ENCODE data around the gene FAM120A. TPM values are rescaled to one million over a fixed set of nuclear protein-coding genes. Genes with fewer than 3 reads are reported as not detected.

Gene FAM120A
- total RNA-seq, 1 donor from 2014 or later = 135 TPM

DNA sequence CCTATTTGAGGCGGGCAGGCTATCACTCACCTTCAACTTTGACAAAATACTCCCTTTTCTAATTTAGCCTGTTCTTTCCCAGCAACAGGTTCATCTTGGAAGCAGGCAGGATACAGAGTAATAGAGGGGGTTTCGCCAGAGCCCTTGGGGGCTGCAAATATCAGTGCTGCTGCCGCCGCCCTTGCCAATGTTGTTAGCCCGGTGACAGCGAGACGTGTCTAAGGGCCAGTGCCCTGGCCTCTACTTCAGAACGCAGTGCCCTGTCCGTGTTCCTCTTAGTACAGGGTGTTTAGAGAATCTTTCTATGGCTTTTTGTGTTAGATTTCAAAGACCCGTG, 1.2 kb downstream of the FAM120A start:
- Histone ChIP-seq H3K9me3 (no peaks in the 10 kb centered on the region), H3K27me3 (no peaks in the 10 kb centered on the region), H3K4me3 (peak overlapping the region; percentile 63 to 68), H3K27ac (peak overlapping the region; percentile 89 to 94), H3K4me1 (peaks cover 8 to 25% of the 10 kb centered on the region in 2 donors), H3K36me3 (peaks cover 12 to 15% of the 10 kb centered on the region in 2 donors)
- DNase-seq (ENCODE audit: low spot score in 2 of 2) = no peak
- TF ChIP-seq, protein P1, sequence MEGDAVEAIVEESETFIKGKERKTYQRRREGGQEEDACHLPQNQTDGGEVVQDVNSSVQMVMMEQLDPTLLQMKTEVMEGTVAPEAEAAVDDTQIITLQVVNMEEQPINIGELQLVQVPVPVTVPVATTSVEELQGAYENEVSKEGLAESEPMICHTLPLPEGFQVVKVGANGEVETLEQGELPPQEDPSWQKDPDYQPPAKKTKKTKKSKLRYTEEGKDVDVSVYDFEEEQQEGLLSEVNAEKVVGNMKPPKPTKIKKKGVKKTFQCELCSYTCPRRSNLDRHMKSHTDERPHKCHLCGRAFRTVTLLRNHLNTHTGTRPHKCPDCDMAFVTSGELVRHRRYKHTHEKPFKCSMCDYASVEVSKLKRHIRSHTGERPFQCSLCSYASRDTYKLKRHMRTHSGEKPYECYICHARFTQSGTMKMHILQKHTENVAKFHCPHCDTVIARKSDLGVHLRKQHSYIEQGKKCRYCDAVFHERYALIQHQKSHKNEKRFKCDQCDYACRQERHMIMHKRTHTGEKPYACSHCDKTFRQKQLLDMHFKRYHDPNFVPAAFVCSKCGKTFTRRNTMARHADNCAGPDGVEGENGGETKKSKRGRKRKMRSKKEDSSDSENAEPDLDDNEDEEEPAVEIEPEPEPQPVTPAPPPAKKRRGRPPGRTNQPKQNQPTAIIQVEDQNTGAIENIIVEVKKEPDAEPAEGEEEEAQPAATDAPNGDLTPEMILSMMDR (IDR thresholded peaks at IDR 0.05) = no peak
- intact Hi-C loops (cut with DNase I) = loop anchor here (2.0 to 10.0 kb wide), 8 partner anchors 50 to 1338 kb away; partner anchors contain the start of genes BICD2, CARD19, IPPK and NINJ1

DNA sequence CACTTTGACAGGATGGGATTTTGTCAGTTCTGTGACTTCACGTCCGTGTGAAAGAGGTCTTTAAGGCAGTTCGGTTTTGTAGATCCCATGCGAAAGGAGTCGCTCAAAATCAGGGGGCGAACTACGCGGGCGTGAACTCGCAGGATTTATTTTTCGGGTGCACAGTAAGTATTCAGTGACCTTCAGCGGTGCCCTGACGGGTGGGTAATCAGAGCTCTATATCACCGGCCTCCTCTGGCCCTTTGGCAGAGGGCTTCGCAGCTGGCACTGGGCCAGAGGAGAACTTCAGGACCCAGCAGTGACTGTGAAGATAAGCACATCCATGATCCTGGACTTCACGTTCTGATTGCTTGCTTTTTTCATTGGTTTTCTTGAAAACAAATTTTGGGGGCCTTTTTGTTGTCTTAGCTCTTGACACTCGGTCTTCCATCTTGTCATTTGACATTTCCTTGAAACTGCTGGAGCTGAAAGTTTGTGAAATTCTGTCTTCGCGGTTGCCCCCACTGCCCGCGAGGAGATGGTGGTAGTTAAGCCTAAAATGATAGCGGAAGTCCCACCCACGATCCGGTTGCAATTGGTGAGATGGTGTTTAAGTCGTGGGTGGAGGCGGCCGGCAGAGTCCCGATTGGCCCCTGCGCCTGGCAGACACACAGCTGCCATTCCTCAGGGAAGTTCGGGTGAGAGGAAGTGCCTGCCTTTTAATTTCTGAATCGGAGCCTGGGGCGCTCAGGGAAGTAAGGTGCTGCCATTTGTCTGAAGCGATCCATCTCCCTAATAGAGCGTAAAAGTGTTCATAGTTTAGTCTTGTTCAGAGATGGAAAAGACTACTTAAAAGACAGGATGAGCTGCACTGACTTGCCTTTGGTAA, 1.8 kb downstream of the FAM120A start, which contains the start of gene FAM120AOS:
FAM120AOS (minus strand) TSS at position 535 of the 868 bp plus-strand sequence. CDS start 872 bp downstream, outside the sequence.
- H3K36me3 ChIP-seq = peaks cover 6 to 9% of the 10 kb centered on the region in 2 donors
- TF ChIP-seq, protein P1 (IDR thresholded peaks at IDR 0.05) = no peak
- peak within 1 kb of the TSS; percentile 89 to 94 for H3K27ac ChIP-seq
- H3K4me3 ChIP-seq = peak within 1 kb of the TSS; percentile 63 to 68
- intact Hi-C loops (cut with DNase I) = loop anchor here (2.0 to 10.0 kb wide), 8 partner anchors 49 to 1338 kb away; partner anchors contain the start of genes BICD2, CARD19, IPPK and NINJ1
- H3K27me3 ChIP-seq = no peaks in the 10 kb centered on the region
- peaks cover 8 to 25% of the 10 kb centered on the region in 2 donors for H3K4me1 ChIP-seq
- DNase-seq (ENCODE audit: low spot score in 2 of 2) = peak; percentile 78 to 96
- no peaks in the 10 kb centered on the region for H3K9me3 ChIP-seq

DNA sequence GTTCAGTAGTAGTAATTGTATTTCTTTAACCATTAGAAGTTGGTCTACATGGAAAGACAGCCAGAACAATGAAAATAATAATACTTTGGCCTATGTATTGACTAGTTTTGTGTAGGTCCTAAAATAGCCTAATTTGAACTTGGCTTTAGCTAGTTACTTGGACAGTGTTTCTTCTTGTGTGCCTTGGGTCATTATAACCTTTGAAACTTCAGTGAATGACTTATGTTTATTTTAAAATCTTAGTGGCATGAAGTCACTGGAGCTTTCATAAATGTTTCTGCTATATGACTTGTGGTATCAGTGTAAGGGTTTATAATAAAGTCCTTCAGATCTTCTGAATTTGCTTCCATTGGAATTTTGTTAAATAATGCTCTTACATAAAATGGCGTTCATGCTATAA, 4.5 kb downstream of the FAM120A start:
- DNase-seq (ENCODE audit: low spot score in 2 of 2) = no peak
- Histone ChIP-seq H3K27ac (no peak overlapping the region), H3K4me1 (peaks cover 0 to 16% of the 10 kb centered on the region in 2 donors), H3K36me3 (no peaks in the 10 kb centered on the region), H3K4me3 (no peak overlapping the region), H3K27me3 (no peaks in the 10 kb centered on the region), H3K9me3 (no peaks in the 10 kb centered on the region)
- TF ChIP-seq, protein P1 (IDR thresholded peaks at IDR 0.05) = no peak
- intact Hi-C loops (cut with DNase I) = loop anchor here (10.0 kb wide), 2 partner anchors 291 to 1341 kb away; partner anchors contain the start of gene SPTLC1

DNA sequence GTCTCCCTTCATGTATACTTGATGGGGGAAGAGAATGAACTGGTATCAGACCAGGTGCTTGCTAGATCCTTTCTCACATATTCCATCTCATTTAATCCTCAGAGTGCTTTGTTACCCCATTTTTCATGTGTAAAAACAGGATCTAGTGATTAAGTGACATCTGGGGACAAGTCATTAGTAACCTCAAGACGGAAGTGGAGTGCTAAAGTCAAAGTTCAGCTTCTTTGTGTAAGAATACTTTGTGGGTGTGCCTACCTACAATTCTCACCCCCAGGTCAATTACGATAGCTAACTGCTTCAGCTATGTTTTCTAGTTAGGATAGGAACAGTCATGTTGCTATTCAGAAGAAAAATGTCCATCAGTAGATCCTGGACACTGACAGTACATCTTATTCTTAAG, 5.0 kb downstream of the FAM120A start:
- Histone ChIP-seq H3K36me3 (no peaks in the 10 kb centered on the region), H3K27ac (no peak overlapping the region), H3K4me3 (no peak overlapping the region), H3K27me3 (no peaks in the 10 kb centered on the region), H3K9me3 (no peaks in the 10 kb centered on the region), H3K4me1 (peaks cover 0 to 16% of the 10 kb centered on the region in 2 donors)
- DNase-seq (ENCODE audit: low spot score in 2 of 2) = no peak
- intact Hi-C loops (cut with DNase I) = loop anchor here (10.0 kb wide), 2 partner anchors 292 to 1342 kb away; partner anchors contain the start of gene SPTLC1
- TF ChIP-seq, protein P1 (IDR thresholded peaks at IDR 0.05) = no peak

DNA sequence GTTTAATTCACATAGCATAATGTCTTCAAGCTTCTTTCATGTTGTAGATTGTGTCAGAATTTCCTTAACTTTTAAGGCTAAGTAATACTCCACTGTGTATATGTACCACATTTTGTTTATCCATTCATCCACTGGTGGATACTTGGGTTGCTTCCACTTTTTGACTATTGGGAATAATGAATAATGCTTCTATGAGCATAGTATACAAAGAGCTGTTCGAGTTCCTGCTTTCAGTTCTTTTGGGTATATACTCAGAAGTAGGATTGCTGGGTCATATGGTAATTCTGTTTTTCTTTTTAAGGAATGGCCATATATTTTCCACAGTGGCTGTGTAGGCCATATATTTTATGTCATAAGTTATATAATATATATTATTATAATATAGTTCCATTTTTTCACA, 5.5 kb downstream of the FAM120A start:
- H3K4me3 ChIP-seq = no peak overlapping the region
- no peak for DNase-seq (ENCODE audit: low spot score in 2 of 2)
- TF ChIP-seq, protein P1 (IDR thresholded peaks at IDR 0.05) = no peak
- no peaks in the 10 kb centered on the region for H3K27me3 ChIP-seq
- H3K36me3 ChIP-seq = no peaks in the 10 kb centered on the region
- peaks cover 0 to 16% of the 10 kb centered on the region in 2 donors for H3K4me1 ChIP-seq
- no peaks in the 10 kb centered on the region for H3K9me3 ChIP-seq
- intact Hi-C loops (cut with DNase I) = loop anchor here (10.0 kb wide), 2 partner anchors 292 to 1342 kb away; partner anchors contain the start of gene SPTLC1
- H3K27ac ChIP-seq = no peak overlapping the region
